GM06990 (cell line): ENCODE data around the gene RBM33.

Experiments
- DNase-seq: peaks from one replicate; pipeline ENCODE4 v3.0.0-alpha.2; 2011; ENCODE audit not compliant: insufficient read length; ENCODE audit errors: extremely low read depth
- H3K27me3 ChIP-seq: replicated peaks from 2 replicates; pipeline ENCODE4 v1.6.0; 2011; ENCODE audit warnings: low read length; ENCODE audit not compliant: control insufficient read depth, insufficient read depth
- H3K36me3 ChIP-seq: 2 replicates; pipeline ENCODE4 v1.5.1; 2011; ENCODE audit warnings: low read length; ENCODE audit not compliant: control insufficient read depth, insufficient read depth
- H3K4me3 ChIP-seq: replicated peaks from 2 replicates; pipeline ENCODE4 v1.5.1; 2011; ENCODE audit warnings: low read depth, mild to moderate bottlenecking, control low read depth, low read length
- CTCF ChIP-seq: IDR thresholded peaks from 2 replicates; pipeline ENCODE4 v1.5.1; 2011; ENCODE audit warnings: low read length, control low read depth, mild to moderate bottlenecking, inconsistent platforms; ENCODE audit not compliant: insufficient read depth, poor library complexity, severe bottlenecking

Gene RBM33

GRCh38 chr7:155648752-155649339 is 4.4 kb downstream of the RBM33 start:
- no peak for DNase-seq
- H3K4me3 ChIP-seq, result no peak overlapping the region
- TF ChIP-seq CTCF, result no peak
- no peaks in the 10 kb centered on the region; the same call in 1 of the 2 replicates for H3K36me3 ChIP-seq
- no peaks in the 10 kb centered on the region for H3K27me3 ChIP-seq

- no peak overlapping the region for H3K4me3 ChIP-seq
- H3K27me3 ChIP-seq, result no peaks in the 10 kb centered on the region
- TF ChIP-seq CTCF, result no peak
- H3K36me3 ChIP-seq, result no peaks in the 10 kb centered on the region; the same call in 1 of the 2 replicates
- no peak for DNase-seq
Observed at GRCh38 chr7:155649588-155649987, 5.1 kb downstream of the RBM33 start.

GRCh38 chr7:155652156-155653114 is 8.0 kb downstream of the RBM33 start:
- TF ChIP-seq CTCF, result no peak
- Histone ChIP-seq H3K4me3 (no peak overlapping the region), H3K36me3 (no peaks in the 10 kb centered on the region; the same call in 1 of the 2 replicates), H3K27me3 (no peaks in the 10 kb centered on the region)
- no peak for DNase-seq

- Histone ChIP-seq H3K4me3 (no peak overlapping the region), H3K36me3 (no peaks in the 10 kb centered on the region; the same call in 1 of the 2 replicates), H3K27me3 (no peaks in the 10 kb centered on the region)
- no peak for TF ChIP-seq CTCF
- no peak for DNase-seq
Observed at GRCh38 chr7:155653803-155654202, 9.3 kb downstream of the RBM33 start.

- Histone ChIP-seq H3K27me3 (no peaks in the 10 kb centered on the region), H3K36me3 (no peaks in the 10 kb centered on the region), H3K4me3 (no peak overlapping the region)
- no peak for TF ChIP-seq CTCF
- DNase-seq, result no peak
Observed at GRCh38 chr7:155656891-155657290, 12.4 kb downstream of the RBM33 start.
